GM12872 (cell line): ENCODE measurements around the gene G3BP1.

ENCODE experiments used
- CTCF ChIP-seq: IDR thresholded peaks from 3 replicates; pipeline ENCODE4 v1.5.1; 2011; ENCODE audit warnings: low read depth, mild to moderate bottlenecking, low read length, moderate library complexity; ENCODE audit not compliant: insufficient read depth

The G3BP1 gene

DNA sequence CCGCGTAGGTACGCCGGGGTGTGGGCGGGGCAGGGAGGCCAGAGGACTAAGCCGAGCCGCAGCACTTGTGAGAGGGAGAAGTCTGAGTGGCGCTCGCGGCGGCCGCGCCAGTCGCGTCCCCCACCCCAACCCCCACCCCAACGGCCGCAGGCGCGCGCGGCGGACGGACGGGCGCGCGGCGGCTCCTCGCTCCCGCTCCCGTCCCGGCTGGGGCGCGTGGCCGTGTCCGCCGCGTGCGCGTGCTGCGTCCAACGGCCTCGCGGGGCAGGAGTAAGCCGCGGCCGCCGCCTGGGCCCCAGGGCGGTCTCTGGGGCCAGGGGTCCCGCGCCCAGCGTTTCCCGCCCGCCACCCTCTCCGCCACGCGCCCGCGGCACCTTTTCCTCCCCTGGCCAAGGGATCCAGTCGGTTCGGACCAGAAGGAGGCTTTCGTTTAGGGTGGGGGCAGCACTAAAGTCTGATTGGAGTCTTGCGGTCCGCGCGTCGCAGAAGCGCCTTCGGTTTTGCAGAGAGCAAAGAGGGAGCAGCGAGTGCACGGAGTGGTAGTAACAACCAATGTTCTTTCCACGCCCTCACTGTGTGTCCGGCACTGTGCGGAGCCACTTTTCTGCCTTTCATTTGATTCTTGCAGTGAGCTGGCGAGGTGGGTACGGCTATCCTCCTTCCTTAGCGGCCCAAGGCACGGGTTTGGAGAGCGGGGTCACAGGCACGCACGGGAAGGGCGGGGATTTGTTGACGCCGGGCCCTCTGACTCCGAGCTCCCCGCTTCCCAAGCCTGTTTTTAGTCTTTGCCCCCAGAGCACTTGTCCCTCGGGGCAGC, 483 bp downstream of the G3BP1 start:
- no peak for TF ChIP-seq CTCF

GRCh38 chr5:151772846-151773561, 1.2 kb downstream of the G3BP1 start:
- no peak for TF ChIP-seq CTCF

GRCh38 chr5:151773951-151774350, 2.2 kb downstream of the G3BP1 start:
- TF ChIP-seq CTCF = no peak

GRCh38 chr5:151775025-151775606, 3.4 kb downstream of the G3BP1 start:
- TF ChIP-seq CTCF = no peak

GRCh38 chr5:151779531-151780125, 7.9 kb downstream of the G3BP1 start:
- no peak for TF ChIP-seq CTCF

- no peak for TF ChIP-seq CTCF
Observed at GRCh38 chr5:151780348-151780747, 8.6 kb downstream of the G3BP1 start.

DNA sequence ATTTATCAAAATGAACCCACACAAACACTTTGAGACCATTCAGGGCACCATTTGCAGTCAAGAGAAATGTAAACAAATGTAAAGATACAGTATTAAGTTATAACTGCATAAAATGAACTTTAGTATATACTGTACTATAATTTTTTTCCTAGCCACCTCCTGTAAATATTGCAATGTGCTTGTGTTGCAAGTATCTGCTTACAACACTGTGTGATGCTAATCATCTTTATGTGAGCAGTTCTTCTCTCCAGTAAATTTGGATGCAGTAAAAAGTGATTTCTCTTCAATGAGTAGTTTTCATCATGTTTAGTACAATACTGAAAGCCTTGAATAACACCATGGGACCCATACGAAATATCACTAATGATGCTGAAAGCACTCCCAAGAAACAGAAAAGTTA, 9.4 kb downstream of the G3BP1 start:
- no peak for TF ChIP-seq CTCF
